Spleen (tissue), 11 donors: ENCODE data around the gene CNPY1. TPM values are rescaled to one million over a fixed set of nuclear protein-coding genes. Genes with fewer than 3 reads are reported as not detected.

Source experiments
- DNase-seq: peaks from one replicate; pipeline ENCODE4 v3.0.0-alpha.2; 2020
- H3K27ac ChIP-seq, 8 donors: fragments of 200-600 bp; sonication (generic) in 7 of 8; 1 replicate in 4 of 8; 2 replicates in 4 of 8; pipeline versions ENCODE4 v1.5.0 to v1.8.0; 2016 to 2021; ENCODE audit warnings: inconsistent platforms in 4 of 8, mild to moderate bottlenecking in 4 of 8, moderate library complexity in 1 of 8
- H3K27me3 ChIP-seq, 7 donors: fragments of 200-600 bp; sonication (generic) in 6 of 7; replicated peaks in 1 of 7; 1 replicate in 4 of 7; 2 replicates in 3 of 7; pipeline versions ENCODE4 v1.5.0 to v1.8.0; 2016 to 2021; ENCODE audit warnings: inconsistent platforms in 3 of 7, mild to moderate bottlenecking in 1 of 7
- H3K36me3 ChIP-seq, 6 donors: fragments of 200-600 bp; sonication (generic) in 5 of 6; 1 replicate in 4 of 6; 2 replicates in 2 of 6; pipeline versions ENCODE4 v1.5.0 to v1.8.0; 2016 to 2021; ENCODE audit warnings: inconsistent platforms in 2 of 6
- H3K4me1 ChIP-seq, 6 donors: fragments of 200-600 bp; sonication (generic) in 5 of 6; 1 replicate in 3 of 6; 2 replicates in 3 of 6; pipeline versions ENCODE4 v1.5.0 to v1.8.0; 2016 to 2021; ENCODE audit warnings: inconsistent platforms in 3 of 6
- H3K4me3 ChIP-seq, 8 donors: fragments of 200-600 bp; sonication (generic) in 7 of 8; 1 replicate in 4 of 8; 2 replicates in 4 of 8; pipeline versions ENCODE4 v1.5.0 to v1.8.0; 2016 to 2021; ENCODE audit warnings: inconsistent platforms in 4 of 8, mild to moderate bottlenecking in 4 of 8, moderate library complexity in 2 of 8
- H3K9me3 ChIP-seq, 8 donors: fragments of 200-600 bp; sonication (generic) in 7 of 8; 1 replicate in 4 of 8; 2 replicates in 4 of 8; pipeline versions ENCODE4 v1.5.0 to v1.8.0; 2016 to 2021; ENCODE audit warnings: inconsistent platforms in 4 of 8
- POLR2A ChIP-seq, 3 donors: fragments of 450-650 bp; IDR thresholded peaks; one replicate each; pipeline ENCODE4 v1.5.1; 2017; ENCODE audit warnings: antibody characterized with exemption in 3 of 3, mild to moderate bottlenecking in 1 of 3
- POLR2AphosphoS5 ChIP-seq, 3 donors: sonication (generic); formaldehyde crosslinking; IDR thresholded peaks; one replicate each; pipeline ENCODE4 v1.5.1; 2017; ENCODE audit warnings: antibody characterized with exemption in 3 of 3
- WGBS, 5 donors: extraction: QIAGEN DNeasy Blood & Tissue Kit in 3 of 5; methylation state at CpG; one replicate each; pipeline versions ENCODE4 v1.1.5 to v1.1.7; 2013 to 2018; 5-methylcytosine and 5-hydroxymethylcytosine counted together
- intact Hi-C: fragments of 100-400 bp; cut with DNase I; formaldehyde crosslinking; loops from one replicate; pipeline ENCODE4 v1.15.0; 2023; ENCODE audit warnings: low total_unique reads
- polyA plus RNA-seq, 3 donors: library from polyadenylated mRNA; stranded (reverse); fragments of 200-250 nt; gene quantifications; one replicate each; pipeline ENCODE4 v1.2.1, GENCODE V29; 2013
- total RNA-seq, 7 donors: library from RNA; depleted of rRNA in 3 of 7; stranded (reverse); fragments of >200 nt in 3 of 7; fragmentation: NEBNext Ultra II Directional in 4 of 7; extraction: Animal tissue kit (Norgen Biotek cat#: 25700) in 4 of 7; gene quantifications; one replicate each; pipeline versions ENCODE4 v1.1.0 to v1.2.1, GENCODE V29; 2016 to 2021
- TF ChIP-seq, protein P1 (sequence below), 11 experiments: fragments of 200-600 bp in 7 of 11; fragments of 450-650 bp in 4 of 11; sonication (generic) in 4 of 11; IDR thresholded peaks in 8 of 11; conservative IDR thresholded peaks in 3 of 11; 1 replicate in 7 of 11; 2 replicates in 4 of 11; pipeline versions ENCODE4 v1.4.0 to v1.8.0; 2016 to 2021; ENCODE audit warnings: antibody characterized with exemption in 11 of 11, inconsistent platforms in 4 of 11, mild to moderate bottlenecking in 1 of 11
- donor health status: healthy with polysubstance abuse.
- donor health status: DM: no; HTN: no; CAD: no; lungs with moderate emphysema.
- donor health status: DM: no; HTN: no; CAD: no.
- donor health status: Bipolar disorder and iron deficiency.
- donor health status: healthy.
- donor health status: DM: no; HTN: no; CAD: no.
- donor health status: DM: yes; HTN: yes; CAD: no.

CNPY1 gene
- total and polyA plus RNA-seq, 10 donors, result not detected

DNA sequence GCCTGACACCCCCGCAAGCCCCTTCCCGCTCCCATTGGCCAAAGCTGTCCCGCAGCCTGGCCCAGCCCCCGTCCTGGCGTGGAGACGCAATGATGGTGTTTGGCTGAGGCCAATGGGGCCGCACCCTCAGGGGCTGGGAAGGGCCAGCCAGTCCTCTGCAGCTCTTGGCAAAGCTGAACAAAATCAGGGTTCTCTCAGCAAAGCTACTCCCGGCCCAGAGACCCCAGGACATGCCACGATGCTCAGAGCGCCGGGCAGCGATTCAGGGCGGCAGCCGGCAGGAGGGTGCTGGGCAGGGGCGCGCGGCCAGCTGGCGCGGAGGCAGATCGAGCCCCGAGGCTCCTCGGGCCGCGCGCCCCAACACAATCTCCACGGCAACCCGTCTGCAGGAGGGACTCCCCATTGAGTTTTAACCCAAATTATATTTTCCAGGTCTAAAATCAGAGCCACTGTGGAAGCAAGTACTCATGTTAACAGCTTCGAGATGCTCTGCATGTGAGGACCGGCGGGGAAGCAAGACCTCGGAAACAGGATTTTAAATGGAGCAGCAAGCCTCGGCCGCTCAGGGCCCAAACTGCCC is 8.8 kb upstream of the CNPY1 start:
- intact Hi-C loops, result no loop called here
- Histone ChIP-seq H3K4me3 (no peak overlapping the region), H3K9me3 (peaks cover 0 to 6% (median 0%) of the 10 kb centered on the region in 8 donors), H3K36me3 (no peaks in the 10 kb centered on the region), H3K4me1 (no peaks in the 10 kb centered on the region), H3K27ac (no peak overlapping the region), H3K27me3 (peaks cover 0 to 58% (median 0%) of the 10 kb centered on the region in 7 donors)
- DNase-seq, result no peak
- TF ChIP-seq, protein P1, sequence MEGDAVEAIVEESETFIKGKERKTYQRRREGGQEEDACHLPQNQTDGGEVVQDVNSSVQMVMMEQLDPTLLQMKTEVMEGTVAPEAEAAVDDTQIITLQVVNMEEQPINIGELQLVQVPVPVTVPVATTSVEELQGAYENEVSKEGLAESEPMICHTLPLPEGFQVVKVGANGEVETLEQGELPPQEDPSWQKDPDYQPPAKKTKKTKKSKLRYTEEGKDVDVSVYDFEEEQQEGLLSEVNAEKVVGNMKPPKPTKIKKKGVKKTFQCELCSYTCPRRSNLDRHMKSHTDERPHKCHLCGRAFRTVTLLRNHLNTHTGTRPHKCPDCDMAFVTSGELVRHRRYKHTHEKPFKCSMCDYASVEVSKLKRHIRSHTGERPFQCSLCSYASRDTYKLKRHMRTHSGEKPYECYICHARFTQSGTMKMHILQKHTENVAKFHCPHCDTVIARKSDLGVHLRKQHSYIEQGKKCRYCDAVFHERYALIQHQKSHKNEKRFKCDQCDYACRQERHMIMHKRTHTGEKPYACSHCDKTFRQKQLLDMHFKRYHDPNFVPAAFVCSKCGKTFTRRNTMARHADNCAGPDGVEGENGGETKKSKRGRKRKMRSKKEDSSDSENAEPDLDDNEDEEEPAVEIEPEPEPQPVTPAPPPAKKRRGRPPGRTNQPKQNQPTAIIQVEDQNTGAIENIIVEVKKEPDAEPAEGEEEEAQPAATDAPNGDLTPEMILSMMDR (IDR thresholded peaks at IDR 0.05 in 8 of 11, conservative IDR thresholded peaks at IDR 0.05 in 3 of 11), result no peak
- TF ChIP-seq POLR2A (IDR thresholded peaks at IDR 0.05) (no peak), POLR2AphosphoS5 (IDR thresholded peaks at IDR 0.05) (no peak)
- 88 to 94% (median 91%) methylated on average over 29 to 33 of the region's 33 CpGs for WGBS, 5 donors

DNA sequence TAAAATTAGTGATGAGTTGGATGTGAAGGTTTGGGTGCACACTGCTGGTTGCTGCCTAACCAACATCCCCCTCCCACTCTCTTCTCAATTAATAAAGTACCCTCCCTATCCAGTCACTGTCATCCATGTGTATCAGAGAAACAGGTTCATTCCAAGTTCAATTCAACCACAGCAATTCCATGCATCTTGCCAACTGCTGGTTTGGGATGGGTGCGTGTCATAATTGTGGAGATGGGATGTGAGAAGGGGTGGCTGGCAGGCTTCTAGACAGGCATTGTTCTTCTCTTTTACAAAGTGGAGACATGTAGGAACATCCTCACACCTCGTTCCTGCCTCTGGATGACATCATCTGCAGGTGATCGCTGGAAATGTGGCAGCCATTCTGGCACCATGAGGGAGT is 7.5 kb upstream of the CNPY1 start:
- Histone ChIP-seq H3K4me3 (no peak overlapping the region), H3K27me3 (peaks cover 0 to 47% (median 0%) of the 10 kb centered on the region in 7 donors), H3K27ac (no peak overlapping the region), H3K9me3 (peaks cover 0 to 6% (median 0%) of the 10 kb centered on the region in 8 donors), H3K4me1 (no peaks in the 10 kb centered on the region), H3K36me3 (no peaks in the 10 kb centered on the region)
- TF ChIP-seq, protein P1 (IDR thresholded peaks at IDR 0.05 in 8 of 11, conservative IDR thresholded peaks at IDR 0.05 in 3 of 11), result no peak
- TF ChIP-seq POLR2A (IDR thresholded peaks at IDR 0.05) (no peak), POLR2AphosphoS5 (IDR thresholded peaks at IDR 0.05) (no peak)
- no peak for DNase-seq
- intact Hi-C loops, result no loop called here
- WGBS, 5 donors, result 78 to 100% (median 90%) methylated on average over 3 of the region's 3 CpGs

DNA sequence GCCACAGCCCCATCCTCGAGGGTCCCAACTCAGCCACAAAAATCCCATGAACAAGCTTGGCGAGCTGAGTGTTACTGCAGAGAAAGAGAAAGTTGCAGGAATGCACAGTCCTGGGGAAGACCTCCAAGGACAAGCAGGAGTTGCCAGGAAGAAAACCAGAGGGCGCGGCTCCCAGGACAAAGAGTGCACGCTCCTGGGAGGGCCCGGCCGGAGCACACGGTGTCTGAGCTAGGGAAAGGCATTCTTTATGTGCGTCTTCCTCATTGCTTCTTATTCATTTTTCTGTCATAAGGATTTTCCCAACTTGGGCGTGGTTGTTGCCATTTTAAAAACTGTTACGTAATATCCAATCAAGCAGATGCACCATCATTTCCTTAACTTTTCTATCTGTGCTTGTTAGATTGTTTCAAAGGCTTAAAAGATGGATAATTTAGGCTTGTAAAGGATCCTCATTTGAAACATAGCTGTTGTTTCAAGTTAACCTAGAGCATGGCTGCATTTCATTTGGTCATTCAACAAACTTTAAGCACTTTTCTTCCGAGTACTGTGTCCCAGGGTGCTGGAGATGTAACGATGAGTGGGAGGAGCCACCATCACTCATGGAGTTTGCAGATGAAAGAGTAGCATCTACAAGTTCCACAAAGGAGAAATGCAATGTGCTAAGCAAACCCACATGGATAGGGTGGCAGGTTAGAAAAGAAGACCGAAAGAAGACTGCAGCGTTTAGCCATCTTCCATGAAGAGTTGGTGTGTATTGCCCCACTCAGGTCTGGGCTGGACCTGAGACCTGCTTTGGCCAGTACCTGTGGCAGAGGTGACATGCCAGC is 5.6 kb upstream of the CNPY1 start:
- WGBS, 5 donors, result 79 to 84% (median 83%) methylated on average over 15 of the region's 15 CpGs
- no peaks in the 10 kb centered on the region for H3K4me1 ChIP-seq
- no peak for TF ChIP-seq POLR2AphosphoS5 (IDR thresholded peaks at IDR 0.05)
- intact Hi-C loops, result no loop called here
- peaks cover 0 to 6% (median 0%) of the 10 kb centered on the region in 8 donors for H3K9me3 ChIP-seq
- no peak overlapping the region for H3K4me3 ChIP-seq
- H3K27me3 ChIP-seq, result peaks cover 0 to 57% (median 0%) of the 10 kb centered on the region in 7 donors
- no peak overlapping the region for H3K27ac ChIP-seq
- no peak for DNase-seq
- no peaks in the 10 kb centered on the region for H3K36me3 ChIP-seq

DNA sequence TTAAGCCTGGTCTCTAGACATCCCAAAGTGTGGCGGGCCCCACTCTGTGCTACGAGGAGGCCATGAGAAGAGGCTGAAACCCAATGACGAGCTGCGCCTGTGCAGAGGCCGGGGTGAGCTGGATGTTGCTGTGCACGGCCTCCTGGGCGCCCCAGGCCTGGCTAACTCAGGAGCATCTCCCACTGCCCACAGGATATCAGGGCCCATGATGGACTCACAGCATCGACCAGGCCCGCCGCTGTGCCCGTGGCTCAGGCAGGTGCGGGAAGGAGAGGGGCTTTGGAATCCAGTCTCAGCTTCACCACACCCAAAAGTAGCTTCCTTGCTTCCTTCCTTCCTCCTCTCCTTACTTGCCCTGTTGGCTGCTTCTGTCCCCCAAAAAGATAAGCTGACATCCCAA is 4.6 kb upstream of the CNPY1 start:
- peaks cover 0 to 50% (median 0%) of the 10 kb centered on the region in 7 donors for H3K27me3 ChIP-seq
- intact Hi-C loops, result no loop called here
- DNase-seq, result no peak
- 84 to 94% (median 90%) methylated on average over 7 to 12 of the region's 12 CpGs for WGBS, 5 donors
- H3K4me1 ChIP-seq, result no peaks in the 10 kb centered on the region
- H3K4me3 ChIP-seq, result no peak overlapping the region
- H3K9me3 ChIP-seq, result peaks cover 0 to 6% (median 0%) of the 10 kb centered on the region in 8 donors
- H3K27ac ChIP-seq, result no peak overlapping the region
- no peaks in the 10 kb centered on the region for H3K36me3 ChIP-seq
- TF ChIP-seq, protein P1 (IDR thresholded peaks at IDR 0.05 in 8 of 11, conservative IDR thresholded peaks at IDR 0.05 in 3 of 11), result no peak
- no peak for TF ChIP-seq POLR2A (IDR thresholded peaks at IDR 0.05)
- no peak for TF ChIP-seq POLR2AphosphoS5 (IDR thresholded peaks at IDR 0.05)
